Measurements from ENCODE around the gene TBX1.
"Not testable (repeated sequence)": the region's sequence is repeated elsewhere in the genome, so short reads cannot be mapped to it uniquely, and the experiment has no call there.

TBX1 gene

DNA sequence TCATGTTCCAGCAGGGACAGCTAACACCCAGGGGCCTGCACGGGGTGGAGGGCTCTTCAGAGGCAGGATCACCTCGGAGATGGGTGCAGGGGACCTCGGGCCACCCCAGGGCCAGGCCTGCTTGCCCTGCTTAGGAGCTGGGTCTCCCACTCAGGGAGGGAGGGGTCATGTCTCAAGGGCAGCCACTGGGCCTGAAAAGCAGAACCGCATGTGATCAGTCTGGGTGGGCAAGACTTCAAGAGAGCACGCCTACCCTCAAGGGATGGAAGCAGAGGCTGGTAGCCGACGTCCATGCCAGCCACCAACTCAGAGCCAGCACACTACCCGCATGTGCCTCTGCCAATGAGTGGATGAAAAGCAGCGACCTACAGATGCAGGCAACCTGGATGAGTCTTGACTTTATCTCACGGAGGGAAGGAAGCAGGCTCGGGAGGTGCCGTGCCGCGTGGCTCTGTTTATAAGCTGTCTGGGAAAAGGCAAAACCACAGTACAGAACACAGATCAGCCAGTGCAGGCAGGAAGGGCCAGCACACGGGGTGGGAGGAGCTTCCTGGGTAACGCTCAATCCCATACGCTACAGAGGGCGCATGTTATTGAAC, 16.0 kb downstream of the TBX1 start:
- DNase-seq (ENCODE audit: low read depth), result no peak
- TF ChIP-seq, protein P1, sequence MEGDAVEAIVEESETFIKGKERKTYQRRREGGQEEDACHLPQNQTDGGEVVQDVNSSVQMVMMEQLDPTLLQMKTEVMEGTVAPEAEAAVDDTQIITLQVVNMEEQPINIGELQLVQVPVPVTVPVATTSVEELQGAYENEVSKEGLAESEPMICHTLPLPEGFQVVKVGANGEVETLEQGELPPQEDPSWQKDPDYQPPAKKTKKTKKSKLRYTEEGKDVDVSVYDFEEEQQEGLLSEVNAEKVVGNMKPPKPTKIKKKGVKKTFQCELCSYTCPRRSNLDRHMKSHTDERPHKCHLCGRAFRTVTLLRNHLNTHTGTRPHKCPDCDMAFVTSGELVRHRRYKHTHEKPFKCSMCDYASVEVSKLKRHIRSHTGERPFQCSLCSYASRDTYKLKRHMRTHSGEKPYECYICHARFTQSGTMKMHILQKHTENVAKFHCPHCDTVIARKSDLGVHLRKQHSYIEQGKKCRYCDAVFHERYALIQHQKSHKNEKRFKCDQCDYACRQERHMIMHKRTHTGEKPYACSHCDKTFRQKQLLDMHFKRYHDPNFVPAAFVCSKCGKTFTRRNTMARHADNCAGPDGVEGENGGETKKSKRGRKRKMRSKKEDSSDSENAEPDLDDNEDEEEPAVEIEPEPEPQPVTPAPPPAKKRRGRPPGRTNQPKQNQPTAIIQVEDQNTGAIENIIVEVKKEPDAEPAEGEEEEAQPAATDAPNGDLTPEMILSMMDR (IDR thresholded peaks at IDR 0.05; ENCODE audit: low read depth, low read length, missing control alignments), result no peak
- H3K4me3 ChIP-seq (ENCODE audit: low read depth, low read length), result no peak overlapping the region
- in situ Hi-C loops (cut with HindIII; ENCODE audit: low sequenced_read_pairs), result no loop called here

DNA sequence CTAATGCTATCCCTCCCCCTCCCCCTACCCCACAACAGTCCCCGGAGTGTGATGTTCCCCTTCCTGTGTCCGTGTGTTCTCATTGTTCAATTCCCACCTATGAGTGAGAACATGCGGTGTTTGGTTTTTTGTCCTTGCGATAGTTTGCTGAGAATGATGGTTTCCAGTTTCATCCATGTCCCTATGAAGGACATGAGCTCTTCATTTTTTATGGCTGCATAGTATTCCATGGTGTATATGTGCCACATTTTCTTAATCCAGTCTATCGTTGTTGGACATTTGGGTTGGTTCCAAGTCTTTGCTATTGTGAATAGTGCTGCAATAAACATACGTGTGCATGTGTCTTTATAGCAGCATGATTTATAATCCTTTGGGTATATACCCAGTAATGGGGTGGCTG, 16.6 kb downstream of the TBX1 start:
- in situ Hi-C loops (cut with HindIII; ENCODE audit: low sequenced_read_pairs); DNase-seq (ENCODE audit: low read depth); H3K4me3 ChIP-seq (ENCODE audit: low read depth, low read length): not testable (repeated sequence)

DNA sequence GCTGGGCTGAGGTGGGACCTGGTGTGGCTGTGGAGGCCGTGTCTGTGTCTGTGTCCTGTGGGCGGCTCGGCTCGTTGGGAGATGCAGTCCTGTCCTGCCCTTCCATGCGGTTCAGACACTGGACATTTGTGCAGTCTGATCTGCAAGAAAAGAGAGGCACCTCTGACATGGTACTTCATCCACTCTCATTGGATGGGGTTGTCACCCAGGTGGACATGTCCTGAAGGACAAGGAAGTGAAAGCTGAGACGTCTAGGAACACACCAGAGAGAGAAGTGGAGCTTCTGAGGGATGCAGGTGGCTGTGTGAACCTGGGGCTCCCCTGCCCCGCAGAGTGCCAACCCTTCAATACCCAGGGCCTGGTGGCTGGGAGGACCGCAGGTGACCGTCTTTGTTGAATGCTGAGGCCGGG, 18.4 kb downstream of the TBX1 start:
- no peak for DNase-seq (ENCODE audit: low read depth)
- in situ Hi-C loops (cut with HindIII; ENCODE audit: low sequenced_read_pairs), result no loop called here
- H3K4me3 ChIP-seq (ENCODE audit: low read depth, low read length), result no peak overlapping the region
- TF ChIP-seq, protein P1 (IDR thresholded peaks at IDR 0.05; ENCODE audit: low read depth, low read length, missing control alignments), result no peak

DNA sequence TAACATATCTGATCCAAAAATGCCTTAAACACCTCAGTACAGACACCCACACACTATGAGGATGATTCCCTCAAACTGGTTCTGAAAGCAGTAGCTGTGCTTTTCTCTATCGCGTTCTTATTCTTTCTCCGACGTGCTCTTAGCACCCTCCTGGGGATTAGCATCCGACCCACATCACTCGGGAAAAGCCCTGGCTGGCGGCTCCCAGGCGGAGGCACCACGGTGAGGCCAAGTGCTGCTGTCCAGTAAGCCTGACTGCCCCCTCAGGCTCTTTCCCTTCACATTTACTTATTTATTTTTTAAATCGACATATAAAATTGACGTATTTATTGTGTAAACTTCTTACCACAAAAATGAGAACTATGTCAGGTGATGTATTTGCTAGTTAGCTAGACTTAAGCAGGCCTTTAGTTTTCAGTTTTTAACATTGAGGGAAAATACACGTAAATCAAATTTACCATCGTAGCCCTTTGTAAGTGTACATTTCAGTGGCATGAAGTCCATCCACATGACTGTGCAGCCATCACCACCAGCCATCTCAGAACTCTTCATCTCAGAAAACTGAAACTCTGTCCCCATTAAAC, 19.2 kb downstream of the TBX1 start:
- in situ Hi-C loops (cut with HindIII; ENCODE audit: low sequenced_read_pairs), result no loop called here
- DNase-seq (ENCODE audit: low read depth), result no peak
- TF ChIP-seq, protein P1 (IDR thresholded peaks at IDR 0.05; ENCODE audit: low read depth, low read length, missing control alignments), result no peak
- no peak overlapping the region for H3K4me3 ChIP-seq (ENCODE audit: low read depth, low read length)

- no peak overlapping the region for H3K4me3 ChIP-seq (ENCODE audit: low read depth, low read length)
- no peak for DNase-seq (ENCODE audit: low read depth)
- in situ Hi-C loops (cut with HindIII; ENCODE audit: low sequenced_read_pairs), result no loop called here
- TF ChIP-seq, protein P1 (IDR thresholded peaks at IDR 0.05; ENCODE audit: low read depth, low read length, missing control alignments), result no peak
These were observed 22.0 kb downstream of the TBX1 start for GRCh38 chr22:19782533-19782932.

GRCh38 chr22:19783586-19784383, 23.2 kb downstream of the TBX1 start:
- no peak overlapping the region for H3K4me3 ChIP-seq (ENCODE audit: low read depth, low read length)
- TF ChIP-seq, protein P1 (IDR thresholded peaks at IDR 0.05; ENCODE audit: low read depth, low read length, missing control alignments), result no peak
- in situ Hi-C loops (cut with HindIII; ENCODE audit: low sequenced_read_pairs), result no loop called here
- no peak for DNase-seq (ENCODE audit: low read depth)
